ENCODE data around the gene GABRA5. TPM values are rescaled to one million over a fixed set of nuclear protein-coding genes. Genes with fewer than 3 reads are reported as not detected.

GABRA5 gene
- total and polyA plus RNA-seq, 7 donors, result 1.1 TPM; not detected in 6

- intact Hi-C loops (cut with DNase I), result no loop called here
- H3K9me3 ChIP-seq, result no peaks in the 10 kb centered on the region
- no peak for DNase-seq
- H3K4me3 ChIP-seq, result no peak overlapping the region
- H3K4me1 ChIP-seq, result no peaks in the 10 kb centered on the region
- TF ChIP-seq EP300 (IDR thresholded peaks at IDR 0.05) (no peak), POLR2AphosphoS5 (IDR thresholded peaks at IDR 0.05) (no peak), POLR2A (IDR thresholded peaks at IDR 0.05) (no peak), CTCF (IDR thresholded peaks at IDR 0.05) (no peak)
- no peaks in the 10 kb centered on the region for H3K27me3 ChIP-seq
- no peak overlapping the region for H3K27ac ChIP-seq
- WGBS, 2 donors, result 47 to 49% methylated on average over 8 of the region's 8 CpGs
- H3K36me3 ChIP-seq, result no peaks in the 10 kb centered on the region
These were observed 77.0 kb downstream of the GABRA5 start for GRCh38 chr15:26943866-26944265.

GRCh38 chr15:26945046-26945445, 78.2 kb downstream of the GABRA5 start:
- DNase-seq, result no peak
- Histone ChIP-seq H3K4me1 (no peaks in the 10 kb centered on the region), H3K36me3 (no peaks in the 10 kb centered on the region), H3K4me3 (no peak overlapping the region), H3K27me3 (no peaks in the 10 kb centered on the region), H3K9me3 (no peaks in the 10 kb centered on the region), H3K27ac (no peak overlapping the region)
- intact Hi-C loops (cut with DNase I), result no loop called here
- 87% methylated on average over 13 of the region's 13 CpGs for WGBS, 2 donors
- no peak for TF ChIP-seq CTCF (IDR thresholded peaks at IDR 0.05)
- no peak for TF ChIP-seq POLR2AphosphoS5 (IDR thresholded peaks at IDR 0.05)
- no peak for TF ChIP-seq POLR2A (IDR thresholded peaks at IDR 0.05)
- TF ChIP-seq EP300 (IDR thresholded peaks at IDR 0.05), result no peak

DNA sequence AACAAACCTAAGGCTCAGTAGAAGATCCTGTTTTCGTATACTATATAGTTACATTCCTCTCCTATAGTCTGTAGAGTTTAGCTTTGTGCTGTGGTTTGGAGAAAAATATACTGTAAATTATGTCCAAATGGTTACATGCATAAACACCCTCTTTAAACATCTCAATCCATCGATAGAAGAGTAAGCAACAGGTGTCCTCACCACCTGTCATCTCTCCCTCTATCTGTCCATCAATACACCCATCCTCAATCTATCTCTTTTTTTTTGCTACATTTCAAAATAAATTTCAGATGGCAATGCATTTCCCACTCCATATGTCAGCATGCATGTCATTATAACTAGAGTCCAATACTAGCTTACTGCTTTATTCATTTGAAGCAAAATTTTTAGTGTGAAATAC, 83.1 kb downstream of the GABRA5 start:
- Histone ChIP-seq H3K4me3 (no peak overlapping the region), H3K27me3 (no peaks in the 10 kb centered on the region), H3K4me1 (no peaks in the 10 kb centered on the region), H3K9me3 (peaks cover 0 to 7% (median 2%) of the 10 kb centered on the region in 4 donors), H3K36me3 (no peaks in the 10 kb centered on the region), H3K27ac (no peak overlapping the region)
- TF ChIP-seq POLR2AphosphoS5 (IDR thresholded peaks at IDR 0.05) (no peak), CTCF (IDR thresholded peaks at IDR 0.05) (no peak), EP300 (IDR thresholded peaks at IDR 0.05) (no peak), POLR2A (IDR thresholded peaks at IDR 0.05) (no peak)
- DNase-seq, result no peak
- intact Hi-C loops (cut with DNase I), result no loop called here
- 74 to 80% methylated on average over 2 of the region's 2 CpGs for WGBS, 2 donors

- no peak for DNase-seq
- 47 to 70% methylated on average over 2 of the region's 2 CpGs for WGBS, 2 donors
- H3K27me3 ChIP-seq, result no peaks in the 10 kb centered on the region
- H3K4me3 ChIP-seq, result no peak overlapping the region
- peaks cover 0 to 7% (median 2%) of the 10 kb centered on the region in 4 donors for H3K9me3 ChIP-seq
- no peak for TF ChIP-seq POLR2AphosphoS5 (IDR thresholded peaks at IDR 0.05)
- TF ChIP-seq POLR2A (IDR thresholded peaks at IDR 0.05), result no peak
- H3K36me3 ChIP-seq, result no peaks in the 10 kb centered on the region
- intact Hi-C loops (cut with DNase I), result no loop called here
- H3K4me1 ChIP-seq, result no peaks in the 10 kb centered on the region
- H3K27ac ChIP-seq, result no peak overlapping the region
These were observed 87.5 kb downstream of the GABRA5 start for GRCh38 chr15:26954403-26954802.

- no peak for DNase-seq
- no peaks in the 10 kb centered on the region for H3K4me1 ChIP-seq
- WGBS, 2 donors, result 9 to 39% methylated on average over 48 of the region's 48 CpGs
- H3K4me3 ChIP-seq, result no peak overlapping the region
- no peak overlapping the region for H3K27ac ChIP-seq
- peaks cover 6 to 48% (median 8%) of the 10 kb centered on the region in 3 donors for H3K27me3 ChIP-seq
- no peaks in the 10 kb centered on the region for H3K9me3 ChIP-seq
- no peaks in the 10 kb centered on the region for H3K36me3 ChIP-seq
- TF ChIP-seq POLR2AphosphoS5 (IDR thresholded peaks at IDR 0.05) (no peak), EP300 (IDR thresholded peaks at IDR 0.05) (no peak), CTCF (IDR thresholded peaks at IDR 0.05) (no peak), POLR2A (IDR thresholded peaks at IDR 0.05) (no peak)
- intact Hi-C loops (cut with DNase I), result no loop called here
These were observed 100.9 kb downstream of the GABRA5 start for GRCh38 chr15:26967719-26968269.
